GM12878 (cell line): ENCODE results near the gene TAS2R3. TPM values are rescaled to one million over a fixed set of nuclear protein-coding genes. Genes with fewer than 3 reads are reported as not detected.

Source experiments
- ATAC-seq: fragments of 200-7000 bp; cut with Tn5 transposase; 3 replicates; pipeline ENCODE4 v1.9.1; 2020; ENCODE audit warnings: mild to moderate bottlenecking, moderate library complexity
- BruUV-seq: library from RNA; stranded (reverse); fragments of 400-500 nt; replicated peaks from 2 replicates; lab custom pipeline; 2021; lab: Mats Ljungman, UMichigan
- CTCF ChIA-PET: fragments of 300-600 bp; sonication (Branson Sonifier 250); formaldehyde crosslinking; extraction: SDS; loops from one replicate; lab custom pipeline; 2021; ENCODE audit warnings: inconsistent platforms; lab: Yijun Ruan, JAX
- POLR2A ChIA-PET: fragments of 350-600 bp; formaldehyde crosslinking; extraction: SDS; loops from one replicate; lab custom pipeline; 2021; ENCODE audit warnings: inconsistent platforms; lab: Charles Lee
- RAD21 ChIA-PET: fragments of 300-600 bp; sonication (Branson Sonifier 250); formaldehyde crosslinking; loops from one replicate; lab custom pipeline; 2023; ENCODE audit warnings: antibody characterized with exemption; ENCODE audit not compliant: unreplicated experiment; lab: Charles Lee
- SMC1A ChIA-PET: fragments of 300-600 bp; sonication (Branson Sonifier 250); formaldehyde crosslinking; loops from one replicate; lab custom pipeline; 2023; ENCODE audit not compliant: unreplicated experiment, uncharacterized antibody; lab: Charles Lee
- DNase-seq: peaks from one replicate; pipeline ENCODE4 v3.0.0-alpha.2; 2011; ENCODE audit warnings: low read depth, low spot score
- FAIRE-seq: peaks from 3 replicates; lab custom pipeline; 2011; peaks lifted over from hg19 to GRCh38; lab: Jason Lieb, UNC
- H2AFZ ChIP-seq: 2 replicates; pipeline ENCODE4 v1.6.0; 2011; ENCODE audit warnings: low read depth, low read length, control low read depth; ENCODE audit not compliant: control insufficient read depth
- H3K27ac ChIP-seq: 2 replicates; pipeline ENCODE4 v1.5.1; 2011; ENCODE audit warnings: control low read depth; ENCODE audit not compliant: control insufficient read depth, insufficient read depth
- H3K27me3 ChIP-seq, 2 experiments: replicated peaks in 1 of 2; 2 replicates each; pipeline versions ENCODE4 v1.6.0 to v1.6.1; 2011; ENCODE audit warnings: low read length in 1 of 2; ENCODE audit not compliant: control insufficient read depth in 2 of 2, insufficient read depth in 2 of 2
- H3K36me3 ChIP-seq, 2 experiments: 2 replicates each; pipeline ENCODE4 v1.5.1; 2011; ENCODE audit warnings: low read length in 1 of 2; ENCODE audit not compliant: control insufficient read depth in 2 of 2, insufficient read depth in 2 of 2
- H3K4me1 ChIP-seq: 2 replicates; pipeline ENCODE4 v1.6.1; 2011; ENCODE audit warnings: mild to moderate bottlenecking, low read length, moderate library complexity, mixed read lengths; ENCODE audit not compliant: control insufficient read depth, insufficient read depth
- H3K4me2 ChIP-seq: 2 replicates; pipeline ENCODE4 v1.6.0; 2011; ENCODE audit warnings: control low read depth; ENCODE audit not compliant: control insufficient read depth, insufficient read depth
- H3K4me3 ChIP-seq: fragments of 200-600 bp; sonication (generic); 2 replicates; pipeline ENCODE4 v1.5.1; 2016
- H3K79me2 ChIP-seq: 2 replicates; pipeline ENCODE4 v1.6.0; 2011; ENCODE audit warnings: low read length; ENCODE audit not compliant: control insufficient read depth, insufficient read depth
- H3K9ac ChIP-seq: 2 replicates; pipeline ENCODE4 v1.8.0; 2011; ENCODE audit warnings: low read length, control low read depth, mixed read lengths; ENCODE audit not compliant: control insufficient read depth, insufficient read depth
- H3K9me3 ChIP-seq: replicated peaks from 3 replicates; pipeline ENCODE4 v1.5.1; 2011; ENCODE audit warnings: mild to moderate bottlenecking, low read length; ENCODE audit not compliant: control insufficient read depth, insufficient read depth
- H4K20me1 ChIP-seq: 2 replicates; pipeline ENCODE4 v1.6.0; 2011; ENCODE audit not compliant: control insufficient read depth, insufficient read depth
- ASH2L ChIP-seq: fragments of 300-600, 200-600 bp; sonication (generic); IDR thresholded peaks from 2 replicates; pipeline ENCODE4 v1.6.1; 2017; ENCODE audit warnings: low read depth, mild to moderate bottlenecking, borderline replicate concordance
- ETV6 ChIP-seq, 2 experiments: fragments of 450-650 bp in 1 of 2; IDR thresholded peaks in 1 of 2; conservative IDR thresholded peaks in 1 of 2; 2 replicates each; pipeline ENCODE4 v1.6.1; 2014; ENCODE audit warnings: antibody characterized with exemption in 1 of 2, borderline replicate concordance in 1 of 2, low read depth in 1 of 2, mild to moderate bottlenecking in 1 of 2, moderate library complexity in 1 of 2
- HDAC2 ChIP-seq: fragments of 200-600 bp; sonication (generic); IDR thresholded peaks from 2 replicates; pipeline ENCODE4 v1.6.1; 2017
- IKZF2 ChIP-seq, 2 experiments: fragments of 450-650 bp; IDR thresholded peaks; 2 replicates each; pipeline ENCODE4 v1.6.1; 2017; ENCODE audit warnings: mild to moderate bottlenecking in 2 of 2, moderate library complexity in 2 of 2
- NFYB ChIP-seq: IDR thresholded peaks from 2 replicates; pipeline ENCODE4 v1.6.1; 2011; ENCODE audit warnings: low read depth, mild to moderate bottlenecking, low read length, improper control_type of control experiment, moderate library complexity; ENCODE audit not compliant: insufficient read depth
- NR2F1 ChIP-seq: fragments of 450-650 bp; conservative IDR thresholded peaks from 2 replicates; pipeline ENCODE4 v1.6.1; 2017; ENCODE audit warnings: mild to moderate bottlenecking
- RELA ChIP-seq: fragments of 450-650 bp; IDR thresholded peaks from 2 replicates; pipeline ENCODE4 v1.8.0; 2014; ENCODE audit warnings: borderline replicate concordance; ENCODE audit not compliant: partially characterized antibody
- YBX1 ChIP-seq: fragments of 450-650 bp; IDR thresholded peaks from 2 replicates; pipeline ENCODE4 v1.6.1; 2016; ENCODE audit warnings: antibody characterized with exemption
- ZNF274 ChIP-seq: IDR thresholded peaks from one replicate; pipeline ENCODE4 v1.8.0; 2011; ENCODE audit not compliant: insufficient read length, insufficient read depth
- ZNF384 ChIP-seq: IDR thresholded peaks from 2 replicates; pipeline ENCODE4 v1.6.1; 2012; ENCODE audit warnings: low read depth, mild to moderate bottlenecking, low read length, improper control_type of control experiment, borderline replicate concordance
- WGBS: methylation state at CpG from one replicate; pipeline ENCODE4 v1.1.6; 2016; ENCODE audit warnings: low lambda C conversion rate; ENCODE audit not compliant: insufficient replicate concordance, insufficient coverage; ENCODE audit errors: missing lambda C conversion rate; 5-methylcytosine and 5-hydroxymethylcytosine counted together
- in situ Hi-C: fragments of 300-500 bp; cut with MboI; formaldehyde crosslinking; loops from 9 replicates; pipeline ENCODE4 v1.14.3; 2018; ENCODE audit warnings: mixed read lengths
- intact Hi-C: fragments of 100-400 bp; cut with micrococcal nuclease; formaldehyde crosslinking; loops from one replicate; pipeline ENCODE4 v1.14.2; 2022; ENCODE audit not compliant: unreplicated experiment
- polyA plus RNA-seq, 11 experiments: library from polyadenylated mRNA; depleted of rRNA in 4 of 11; unstranded in 6 of 11; stranded (reverse) in 5 of 11; fragments of >200 nt; fragmentation: Nextera tagmentation in 4 of 11; fragmentation: Illumina TruSeq in 1 of 11; extraction: Ambion mirVana in 4 of 11; extraction: Trizol in 1 of 11; gene quantifications; 1 replicate in 1 of 11; 2 replicates in 10 of 11; pipeline versions ENCODE4 v1.2.1 to v1.2.3, GENCODE V29; 2011 to 2016; ENCODE audit warnings: inconsistent platforms in 2 of 11, missing spikeins in 2 of 11, low read depth in 1 of 11
- total RNA-seq, 4 experiments: library from RNA; depleted of rRNA in 3 of 4; stranded (reverse); fragments of >200 nt in 3 of 4; fragmentation: Illumina TruSeq in 1 of 4; extraction: Trizol in 1 of 4; gene quantifications; 2 replicates each; pipeline versions ENCODE4 v1.2.1 to v1.2.3, GENCODE V29; 2013 to 2021
- TF ChIP-seq, protein P1 (sequence below), 3 experiments: IDR thresholded peaks in 2 of 3; conservative IDR thresholded peaks in 1 of 3; 2 replicates each; pipeline ENCODE4 v1.5.1; 2011; ENCODE audit warnings: low read depth in 3 of 3, low read length in 3 of 3, mild to moderate bottlenecking in 3 of 3, control low read depth in 2 of 3, moderate library complexity in 2 of 3, inconsistent platforms in 1 of 3, mixed read lengths in 1 of 3; ENCODE audit not compliant: control insufficient read depth in 2 of 3, insufficient read depth in 1 of 3; ENCODE audit errors: extremely low read depth in 1 of 3
- TF ChIP-seq, protein P2 (sequence below): fragments of 450-650 bp; IDR thresholded peaks from 2 replicates; pipeline ENCODE4 v1.6.1; 2018; ENCODE audit warnings: borderline replicate concordance, mild to moderate bottlenecking; ENCODE audit not compliant: partially characterized antibody

TAS2R3 gene
- total and polyA plus RNA-seq, 10 of the 15 experiments (the other 5 are each of a cell fraction or from before 2014, with no cell fraction given), result 0.21 to 1.1 (median 0.55) TPM; not detected in 4

DNA sequence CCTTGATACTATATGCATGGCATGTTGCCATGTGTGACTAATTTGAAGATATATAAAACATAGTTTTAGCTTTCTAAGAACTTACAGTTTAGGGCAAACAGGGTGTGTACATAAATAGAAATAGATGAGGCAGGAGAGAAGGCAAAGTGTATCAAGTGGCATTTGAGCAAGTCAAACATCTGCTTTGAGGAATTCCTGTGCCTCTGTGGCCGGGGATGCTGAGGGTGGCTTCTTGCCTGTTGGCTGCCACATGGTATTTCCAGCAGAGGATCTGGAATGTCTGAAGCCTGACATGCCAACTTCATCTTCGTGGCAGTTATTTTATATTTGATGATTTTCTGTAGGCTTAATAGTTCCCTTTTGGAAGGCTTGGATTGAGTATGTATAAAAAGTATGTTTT is 19.8 kb upstream of the TAS2R3 start:
- Histone ChIP-seq H3K9me3 (peaks cover 5% of the 10 kb centered on the region), H3K4me1 (peaks cover 4% of the 10 kb centered on the region; the same call in 1 of the 2 replicates), H3K9ac (no peak overlapping the region), H3K4me3 (no peak overlapping the region), H2AFZ (no peak overlapping the region), H4K20me1 (no peaks in the 10 kb centered on the region), H3K36me3 (peaks cover 2 to 34% of the 10 kb centered on the region in 2 experiments), H3K79me2 (peaks cover 24% of the 10 kb centered on the region), H3K4me2 (no peak overlapping the region), H3K27ac (no peak overlapping the region), H3K27me3 (no peaks in the 10 kb centered on the region)
- ChIA-PET POLR2A (no interaction called here), RAD21 (no interaction called here), SMC1A (interaction anchor here (1.4 kb wide), 1 partner anchor 10 kb away, joined by 3 read pairs; no protein-coding TSS in a partner anchor), CTCF (interaction anchor here (1.6 kb wide), 1 partner anchor 17 kb away, joined by 4 read pairs; no protein-coding TSS in a partner anchor)
- no peak for DNase-seq
- no peak for ATAC-seq
- no peak for TF ChIP-seq HDAC2
- no peak for TF ChIP-seq NFYB
- no peak for TF ChIP-seq ETV6 (conservative IDR thresholded peaks at IDR 0.05 in 1 of 2, IDR thresholded peaks at IDR 0.05 in 1 of 2; ENCODE audit: borderline replicate concordance in 1 of 2, low read depth in 1 of 2)
- in situ Hi-C loops (no loop called here), intact Hi-C loops (no loop called here)
- FAIRE-seq, result no peak
- 76% methylated on average over 2 of the region's 2 CpGs for WGBS
- no TSS peak for BruUV-seq

DNA sequence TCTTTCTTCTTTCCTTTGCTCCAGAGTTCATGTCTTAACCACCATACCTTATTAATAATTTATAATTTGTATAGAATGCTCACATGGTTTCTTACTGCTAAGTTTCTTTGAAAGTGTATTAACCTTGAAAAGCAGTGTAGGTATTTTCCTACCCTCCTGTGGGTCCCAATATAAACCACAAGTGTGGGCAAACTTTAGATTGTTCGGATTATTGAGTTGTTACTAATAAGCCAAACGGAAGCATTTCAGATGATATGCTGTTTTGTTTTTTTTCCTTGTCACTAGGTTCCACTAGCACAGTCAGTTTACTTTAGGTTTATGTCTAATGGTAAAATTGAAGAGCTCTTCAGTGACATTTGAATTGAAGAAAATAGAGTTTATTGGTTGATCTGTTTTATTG is 15.5 kb upstream of the TAS2R3 start:
- no peak overlapping the region for H3K9ac ChIP-seq
- H3K9me3 ChIP-seq, result peaks cover 30% of the 10 kb centered on the region
- SMC1A ChIA-PET, result interaction anchor here (1.2 kb wide), 1 partner anchor 93 kb away, joined by 3 read pairs; the partner anchor contains the start of gene PRSS37
- no peaks in the 10 kb centered on the region for H3K27me3 ChIP-seq
- H3K79me2 ChIP-seq, result no peaks in the 10 kb centered on the region
- no peak overlapping the region for H2AFZ ChIP-seq
- H3K4me1 ChIP-seq, result no peaks in the 10 kb centered on the region
- no peak for DNase-seq
- H3K4me3 ChIP-seq, result no peak overlapping the region
- intact Hi-C loops (no loop called here), in situ Hi-C loops (no loop called here)
- no peak for ATAC-seq
- WGBS, result 100% methylated on average over 2 of the region's 2 CpGs
- BruUV-seq, result no TSS peak
- RAD21 ChIA-PET, result no interaction called here
- H3K4me2 ChIP-seq, result no peak overlapping the region
- POLR2A ChIA-PET, result no interaction called here
- no peak overlapping the region for H3K27ac ChIP-seq
- peaks cover 5 to 34% of the 10 kb centered on the region in 2 experiments for H3K36me3 ChIP-seq
- CTCF ChIA-PET, result interaction anchor here (0.6 kb wide), 1 partner anchor 237 kb away, joined by 3 read pairs; no protein-coding TSS in a partner anchor
- FAIRE-seq, result no peak
- no peaks in the 10 kb centered on the region for H4K20me1 ChIP-seq
- TF ChIP-seq ZNF384 (no peak), ASH2L (no peak), IKZF2 (IDR thresholded peaks at IDR 0.05) (no peak), YBX1 (no peak), RELA (no peak), HDAC2 (no peak), NR2F1 (no peak), ZNF274 (no peak)
- TF ChIP-seq, protein P1, sequence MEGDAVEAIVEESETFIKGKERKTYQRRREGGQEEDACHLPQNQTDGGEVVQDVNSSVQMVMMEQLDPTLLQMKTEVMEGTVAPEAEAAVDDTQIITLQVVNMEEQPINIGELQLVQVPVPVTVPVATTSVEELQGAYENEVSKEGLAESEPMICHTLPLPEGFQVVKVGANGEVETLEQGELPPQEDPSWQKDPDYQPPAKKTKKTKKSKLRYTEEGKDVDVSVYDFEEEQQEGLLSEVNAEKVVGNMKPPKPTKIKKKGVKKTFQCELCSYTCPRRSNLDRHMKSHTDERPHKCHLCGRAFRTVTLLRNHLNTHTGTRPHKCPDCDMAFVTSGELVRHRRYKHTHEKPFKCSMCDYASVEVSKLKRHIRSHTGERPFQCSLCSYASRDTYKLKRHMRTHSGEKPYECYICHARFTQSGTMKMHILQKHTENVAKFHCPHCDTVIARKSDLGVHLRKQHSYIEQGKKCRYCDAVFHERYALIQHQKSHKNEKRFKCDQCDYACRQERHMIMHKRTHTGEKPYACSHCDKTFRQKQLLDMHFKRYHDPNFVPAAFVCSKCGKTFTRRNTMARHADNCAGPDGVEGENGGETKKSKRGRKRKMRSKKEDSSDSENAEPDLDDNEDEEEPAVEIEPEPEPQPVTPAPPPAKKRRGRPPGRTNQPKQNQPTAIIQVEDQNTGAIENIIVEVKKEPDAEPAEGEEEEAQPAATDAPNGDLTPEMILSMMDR (IDR thresholded peaks at IDR 0.05 in 2 of 3, conservative IDR thresholded peaks at IDR 0.05 in 1 of 3; ENCODE audit: control insufficient read depth in 2 of 3, extremely low read depth in 1 of 3, insufficient read depth in 1 of 3, low read depth in 3 of 3, low read length in 3 of 3), result no peak
- TF ChIP-seq, protein P2, sequence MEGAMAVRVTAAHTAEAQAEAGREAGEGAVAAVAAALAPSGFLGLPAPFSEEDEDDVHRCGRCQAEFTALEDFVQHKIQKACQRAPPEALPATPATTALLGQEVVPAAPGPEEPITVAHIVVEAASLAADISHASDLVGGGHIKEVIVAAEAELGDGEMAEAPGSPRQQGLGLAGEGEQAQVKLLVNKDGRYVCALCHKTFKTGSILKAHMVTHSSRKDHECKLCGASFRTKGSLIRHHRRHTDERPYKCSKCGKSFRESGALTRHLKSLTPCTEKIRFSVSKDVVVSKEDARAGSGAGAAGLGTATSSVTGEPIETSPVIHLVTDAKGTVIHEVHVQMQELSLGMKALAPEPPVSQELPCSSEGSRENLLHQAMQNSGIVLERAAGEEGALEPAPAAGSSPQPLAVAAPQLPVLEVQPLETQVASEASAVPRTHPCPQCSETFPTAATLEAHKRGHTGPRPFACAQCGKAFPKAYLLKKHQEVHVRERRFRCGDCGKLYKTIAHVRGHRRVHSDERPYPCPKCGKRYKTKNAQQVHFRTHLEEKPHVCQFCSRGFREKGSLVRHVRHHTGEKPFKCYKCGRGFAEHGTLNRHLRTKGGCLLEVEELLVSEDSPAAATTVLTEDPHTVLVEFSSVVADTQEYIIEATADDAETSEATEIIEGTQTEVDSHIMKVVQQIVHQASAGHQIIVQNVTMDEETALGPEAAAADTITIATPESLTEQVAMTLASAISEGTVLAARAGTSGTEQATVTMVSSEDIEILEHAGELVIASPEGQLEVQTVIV, result no peak
